Measurements from ENCODE around the gene PROKR1.

DNA sequence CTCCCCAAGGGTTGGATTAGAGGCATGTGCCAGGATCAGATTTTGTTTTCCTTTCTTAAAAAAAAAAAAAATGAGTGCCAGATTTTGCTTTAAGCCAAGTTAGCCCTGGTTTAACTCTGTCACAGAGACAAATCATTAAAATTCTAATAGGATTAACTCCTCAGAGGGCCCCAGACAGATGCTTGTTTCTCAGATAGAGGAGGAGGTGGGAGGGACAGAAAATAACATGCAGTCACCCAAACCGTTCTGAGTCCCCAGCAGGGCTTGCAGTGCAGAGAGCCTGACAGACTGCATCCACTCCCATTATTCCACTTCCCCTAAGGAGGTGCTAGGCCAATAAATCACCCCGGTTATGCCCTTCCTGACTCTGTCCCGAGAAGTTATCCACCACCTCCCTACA lies 6.3 kb upstream of the PROKR1 start:
- TF ChIP-seq, protein P1, sequence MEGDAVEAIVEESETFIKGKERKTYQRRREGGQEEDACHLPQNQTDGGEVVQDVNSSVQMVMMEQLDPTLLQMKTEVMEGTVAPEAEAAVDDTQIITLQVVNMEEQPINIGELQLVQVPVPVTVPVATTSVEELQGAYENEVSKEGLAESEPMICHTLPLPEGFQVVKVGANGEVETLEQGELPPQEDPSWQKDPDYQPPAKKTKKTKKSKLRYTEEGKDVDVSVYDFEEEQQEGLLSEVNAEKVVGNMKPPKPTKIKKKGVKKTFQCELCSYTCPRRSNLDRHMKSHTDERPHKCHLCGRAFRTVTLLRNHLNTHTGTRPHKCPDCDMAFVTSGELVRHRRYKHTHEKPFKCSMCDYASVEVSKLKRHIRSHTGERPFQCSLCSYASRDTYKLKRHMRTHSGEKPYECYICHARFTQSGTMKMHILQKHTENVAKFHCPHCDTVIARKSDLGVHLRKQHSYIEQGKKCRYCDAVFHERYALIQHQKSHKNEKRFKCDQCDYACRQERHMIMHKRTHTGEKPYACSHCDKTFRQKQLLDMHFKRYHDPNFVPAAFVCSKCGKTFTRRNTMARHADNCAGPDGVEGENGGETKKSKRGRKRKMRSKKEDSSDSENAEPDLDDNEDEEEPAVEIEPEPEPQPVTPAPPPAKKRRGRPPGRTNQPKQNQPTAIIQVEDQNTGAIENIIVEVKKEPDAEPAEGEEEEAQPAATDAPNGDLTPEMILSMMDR (IDR thresholded peaks at IDR 0.05): no peak
- no peak for TF ChIP-seq EZH2 (IDR thresholded peaks at IDR 0.05)
- TF ChIP-seq EZH2phosphoT487 (IDR thresholded peaks at IDR 0.05): no peak
